ENCODE measurements around the gene GLT6D1. TPM values are rescaled to one million over a fixed set of nuclear protein-coding genes. Genes with fewer than 3 reads are reported as not detected.

The GLT6D1 gene
- total and polyA plus RNA-seq, 2 donors (not counting 1 experiment from before 2014, with no cell fraction given) = not detected

GRCh38 chr9:135575995-135576631 lies 63.2 kb downstream of the GLT6D1 start:
- Histone ChIP-seq H3K4me3 (ENCODE audit: control extremely low read depth in 1 of 5, extremely low read depth in 1 of 5, insufficient read depth in 1 of 5, low read depth in 2 of 5, low read length in 4 of 5) (no peak overlapping the region), H3K27ac (ENCODE audit: low read length in 2 of 2) (no peak overlapping the region), H3K9ac (ENCODE audit: low read length) (no peak overlapping the region), H2AFZ (ENCODE audit: insufficient read depth, low read depth, low read length, poor library complexity, severe bottlenecking) (no peak overlapping the region), H3K27me3 (replicated peaks in 1 of 4; ENCODE audit: control extremely low read depth in 1 of 4, control insufficient read depth in 3 of 4, insufficient read depth in 4 of 4, low read length in 3 of 4) (no peaks in the 10 kb centered on the region), H4K20me1 (ENCODE audit: control insufficient read depth, insufficient read depth, low read length, poor library complexity, severe bottlenecking) (no peaks in the 10 kb centered on the region), H3K36me3 (replicated peaks in 1 of 2; ENCODE audit: control extremely low read depth in 1 of 2, control insufficient read depth in 1 of 2, extremely low read depth in 1 of 2, insufficient read depth in 2 of 2, low read length in 1 of 2) (no peaks in the 10 kb centered on the region), H3K4me1 (ENCODE audit: control insufficient read depth in 2 of 2, insufficient read depth in 2 of 2, low read length in 2 of 2) (no peaks in the 10 kb centered on the region), H3K4me2 (replicated peaks; ENCODE audit: low read depth, low read length, poor library complexity, severe bottlenecking) (no peak overlapping the region), H3K79me2 (ENCODE audit: control insufficient read depth, insufficient read depth, low read length) (no peaks in the 10 kb centered on the region), H3K9me3 (ENCODE audit: control extremely low read depth in 1 of 3, control insufficient read depth in 2 of 3, insufficient read depth in 1 of 3, low read length in 2 of 3) (peaks cover 0 to 4% (median 0%) of the 10 kb centered on the region in 3 donors)
- WGBS (ENCODE audit: insufficient coverage) = 78% methylated on average over 22 of the region's 22 CpGs
- Mint-ChIP-seq H3K27ac (no peak overlapping the region), H3K27me3 (peaks cover 3% of the 10 kb centered on the region), H3K4me3 (no peak overlapping the region), H3K4me1 (no peaks in the 10 kb centered on the region), H3K9me3 (ENCODE audit: insufficient read depth) (no peaks in the 10 kb centered on the region)
- ATAC-seq (ENCODE audit: low read depth) (no peak), DNase-seq (no peak)
- ChIA-PET CTCF (no interaction called here), POLR2A (no interaction called here)
- TF ChIP-seq EZH2 (IDR thresholded peaks at IDR 0.05; ENCODE audit: borderline replicate concordance, insufficient read depth, low read depth, low read length, poor library complexity, severe bottlenecking) = no peak
- no peak for TF ChIP-seq CTCF (IDR thresholded peaks at IDR 0.05)
- intact Hi-C loops (cut with micrococcal nuclease) = no loop called here

- H3K27me3 Mint-ChIP-seq = peaks cover 3% of the 10 kb centered on the region
These were observed 64.4 kb downstream of the GLT6D1 start for GRCh38 chr9:135574943-135575342.

More at GRCh38 chr9:135574943-135575342, 64.4 kb downstream of the GLT6D1 start:
- CTCF ChIA-PET = no interaction called here
- no peak overlapping the region for H3K4me3 ChIP-seq (ENCODE audit: control extremely low read depth in 1 of 5, extremely low read depth in 1 of 5, insufficient read depth in 1 of 5, low read depth in 2 of 5, low read length in 4 of 5)
- H3K9ac ChIP-seq (ENCODE audit: low read length) = no peak overlapping the region
- H3K27me3 ChIP-seq (replicated peaks in 1 of 4; ENCODE audit: control extremely low read depth in 1 of 4, control insufficient read depth in 3 of 4, insufficient read depth in 4 of 4, low read length in 3 of 4) = no peaks in the 10 kb centered on the region
- no peaks in the 10 kb centered on the region for H3K36me3 ChIP-seq (replicated peaks in 1 of 2; ENCODE audit: control extremely low read depth in 1 of 2, control insufficient read depth in 1 of 2, extremely low read depth in 1 of 2, insufficient read depth in 2 of 2, low read length in 1 of 2)
- no peaks in the 10 kb centered on the region for H4K20me1 ChIP-seq (ENCODE audit: control insufficient read depth, insufficient read depth, low read length, poor library complexity, severe bottlenecking)
- POLR2A ChIA-PET = no interaction called here
- no peaks in the 10 kb centered on the region for H3K9me3 Mint-ChIP-seq (ENCODE audit: insufficient read depth)
- no peak overlapping the region for H2AFZ ChIP-seq (ENCODE audit: insufficient read depth, low read depth, low read length, poor library complexity, severe bottlenecking)
- ATAC-seq (ENCODE audit: low read depth) (no peak), DNase-seq (no peak)
- H3K4me1 Mint-ChIP-seq = no peaks in the 10 kb centered on the region
- peaks cover 0 to 4% (median 0%) of the 10 kb centered on the region in 3 donors for H3K9me3 ChIP-seq (ENCODE audit: control extremely low read depth in 1 of 3, control insufficient read depth in 2 of 3, insufficient read depth in 1 of 3, low read length in 2 of 3)
- no peaks in the 10 kb centered on the region for H3K4me1 ChIP-seq (ENCODE audit: control insufficient read depth in 2 of 2, insufficient read depth in 2 of 2, low read length in 2 of 2)
- TF ChIP-seq CTCF (IDR thresholded peaks at IDR 0.05) = no peak
- no peak for TF ChIP-seq EZH2 (IDR thresholded peaks at IDR 0.05; ENCODE audit: borderline replicate concordance, insufficient read depth, low read depth, low read length, poor library complexity, severe bottlenecking)
- H3K27ac Mint-ChIP-seq = no peak overlapping the region
- 88% methylated on average over 14 of the region's 15 CpGs for WGBS (ENCODE audit: insufficient coverage)
- no peak overlapping the region for H3K4me3 Mint-ChIP-seq
- no peaks in the 10 kb centered on the region for H3K79me2 ChIP-seq (ENCODE audit: control insufficient read depth, insufficient read depth, low read length)
- no peak overlapping the region for H3K4me2 ChIP-seq (replicated peaks; ENCODE audit: low read depth, low read length, poor library complexity, severe bottlenecking)
- intact Hi-C loops (cut with micrococcal nuclease) = no loop called here
- no peak overlapping the region for H3K27ac ChIP-seq (ENCODE audit: low read length in 2 of 2)
